NCI-H2196 (cell line): Measurements from ENCODE around the gene TIMM21.
A peak's percentile ranks its signal among the peaks of the same experiment; 100 is the strongest.

Source experiments
- DNase-seq: peaks from one replicate; lab custom pipeline; 2025; ENCODE audit not compliant: unreplicated experiment; lab: John Stamatoyannopoulos, UW

The TIMM21 gene

GRCh38 chr18:74186661-74187060 is 38.3 kb downstream of the TIMM21 start:
- DNase-seq, result no peak

- no peak for DNase-seq
Measured at GRCh38 chr18:74190086-74190485, 41.8 kb downstream of the TIMM21 start.

DNA sequence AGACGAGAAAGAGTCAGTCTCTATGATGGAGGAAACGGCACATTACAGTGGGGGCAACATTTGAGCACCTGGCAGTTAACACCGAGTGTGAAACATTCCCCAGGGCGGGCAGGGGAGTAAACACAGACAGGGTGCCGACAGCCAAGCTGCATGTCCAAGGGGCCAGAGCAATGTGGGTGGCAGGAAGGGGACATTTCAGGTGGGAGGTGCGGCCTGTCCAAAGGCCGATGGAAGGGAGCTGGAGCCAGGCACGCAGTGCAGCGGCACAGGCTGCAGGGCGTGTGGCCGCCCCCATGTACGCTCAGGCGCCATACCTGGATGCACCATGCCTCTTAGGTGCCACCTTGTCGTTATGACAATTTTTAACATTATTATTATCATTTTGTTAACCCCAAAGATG is 43.3 kb downstream of the TIMM21 start:
- no peak for DNase-seq

DNA sequence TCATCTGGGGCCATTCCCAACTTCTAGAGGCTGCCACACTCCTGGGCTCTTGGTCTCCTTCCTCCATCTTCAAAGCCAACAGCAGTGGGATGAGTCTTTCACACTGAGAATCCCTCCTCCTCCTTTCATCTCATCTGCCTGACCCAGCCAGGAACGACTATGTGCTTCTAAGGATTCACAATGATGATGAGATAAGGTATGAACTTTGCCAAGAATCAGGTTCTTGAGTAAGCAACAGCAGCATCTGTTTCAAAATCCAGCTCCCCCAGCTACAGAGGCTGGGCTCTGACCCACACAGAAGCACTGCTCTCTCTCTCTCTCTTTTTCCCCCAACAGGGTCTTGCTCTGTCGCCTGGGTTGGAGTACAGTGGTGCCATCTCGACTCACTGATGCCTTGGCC is 46.4 kb downstream of the TIMM21 start:
- no peak for DNase-seq

- peak; percentile 54 for DNase-seq
Measured at GRCh38 chr18:74196220-74197119, 48.1 kb downstream of the TIMM21 start.

GRCh38 chr18:74197705-74198341 is 49.5 kb downstream of the TIMM21 start:
- no peak for DNase-seq

GRCh38 chr18:74198453-74198852 is 50.1 kb downstream of the TIMM21 start:
- no peak for DNase-seq

GRCh38 chr18:74200780-74201179 is 52.5 kb downstream of the TIMM21 start:
- no peak for DNase-seq

- DNase-seq, result no peak
Measured at GRCh38 chr18:74203811-74204210, 55.5 kb downstream of the TIMM21 start.

GRCh38 chr18:74204526-74205152 is 56.3 kb downstream of the TIMM21 start:
- DNase-seq, result no peak
